Measurements from ENCODE around the gene ZBP1. TPM values are rescaled to one million over a fixed set of nuclear protein-coding genes. Genes with fewer than 3 reads are reported as not detected.

ZBP1 gene
- total RNA-seq, 2 donors from 2014 or later, result 0.14 to 8.9 TPM

DNA sequence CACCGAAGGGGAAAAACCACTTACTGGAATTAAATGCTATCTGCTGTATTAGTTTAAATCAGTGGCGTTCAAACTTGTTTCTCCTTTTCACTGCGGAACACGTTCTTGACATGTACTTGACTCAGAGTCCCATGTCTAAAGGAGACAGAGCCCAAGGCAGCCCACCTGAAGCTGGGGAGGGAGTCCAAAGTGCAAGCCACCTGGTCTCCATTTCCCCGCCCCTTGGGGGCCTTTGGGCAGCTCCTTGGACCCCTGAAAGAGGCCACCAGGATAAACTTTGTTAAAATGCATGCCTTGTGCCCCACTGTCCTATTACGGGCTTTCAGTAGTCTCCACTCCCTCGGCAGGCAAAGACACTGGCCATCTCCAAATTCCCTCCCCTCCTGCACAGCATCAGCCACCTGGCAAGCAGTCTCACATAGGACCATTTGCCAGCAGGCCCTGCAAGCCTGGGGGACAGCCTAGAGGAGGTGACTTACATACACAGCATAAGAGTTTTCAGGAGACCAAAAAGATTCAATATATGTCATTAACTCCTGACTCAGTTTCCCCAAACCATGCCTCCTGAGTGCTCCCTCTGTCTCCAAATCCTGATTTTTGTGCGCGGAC is 52.7 kb downstream of the ZBP1 start:
- intact Hi-C loops (cut with DNase I), result no loop called here
- DNase-seq (ENCODE audit: low spot score), result no peak
- WGBS, result 67% methylated on average over 9 of the region's 9 CpGs

GRCh38 chr20:57566803-57567459 is 53.3 kb downstream of the ZBP1 start:
- intact Hi-C loops (cut with DNase I), result no loop called here
- WGBS, result 63% methylated on average over 10 of the region's 10 CpGs
- Histone ChIP-seq H3K4me1 (replicated peaks) (no peaks in the 10 kb centered on the region), H3K9me3 (no peaks in the 10 kb centered on the region), H3K27me3 (replicated peaks; ENCODE audit: insufficient read depth) (no peaks in the 10 kb centered on the region), H3K36me3 (no peaks in the 10 kb centered on the region), H3K4me3 (no peak overlapping the region), H3K27ac (no peak overlapping the region)
- no peak for TF ChIP-seq POLR2AphosphoS5 (IDR thresholded peaks at IDR 0.05)
- TF ChIP-seq POLR2A (IDR thresholded peaks at IDR 0.05), result no peak
- TF ChIP-seq, protein P1, sequence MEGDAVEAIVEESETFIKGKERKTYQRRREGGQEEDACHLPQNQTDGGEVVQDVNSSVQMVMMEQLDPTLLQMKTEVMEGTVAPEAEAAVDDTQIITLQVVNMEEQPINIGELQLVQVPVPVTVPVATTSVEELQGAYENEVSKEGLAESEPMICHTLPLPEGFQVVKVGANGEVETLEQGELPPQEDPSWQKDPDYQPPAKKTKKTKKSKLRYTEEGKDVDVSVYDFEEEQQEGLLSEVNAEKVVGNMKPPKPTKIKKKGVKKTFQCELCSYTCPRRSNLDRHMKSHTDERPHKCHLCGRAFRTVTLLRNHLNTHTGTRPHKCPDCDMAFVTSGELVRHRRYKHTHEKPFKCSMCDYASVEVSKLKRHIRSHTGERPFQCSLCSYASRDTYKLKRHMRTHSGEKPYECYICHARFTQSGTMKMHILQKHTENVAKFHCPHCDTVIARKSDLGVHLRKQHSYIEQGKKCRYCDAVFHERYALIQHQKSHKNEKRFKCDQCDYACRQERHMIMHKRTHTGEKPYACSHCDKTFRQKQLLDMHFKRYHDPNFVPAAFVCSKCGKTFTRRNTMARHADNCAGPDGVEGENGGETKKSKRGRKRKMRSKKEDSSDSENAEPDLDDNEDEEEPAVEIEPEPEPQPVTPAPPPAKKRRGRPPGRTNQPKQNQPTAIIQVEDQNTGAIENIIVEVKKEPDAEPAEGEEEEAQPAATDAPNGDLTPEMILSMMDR (IDR thresholded peaks at IDR 0.05), result no peak
- DNase-seq (ENCODE audit: low spot score), result no peak

More for the DNA sequence above, 52.7 kb downstream of the ZBP1 start:
- Histone ChIP-seq H3K4me3 (no peak overlapping the region), H3K27ac (no peak overlapping the region), H3K4me1 (replicated peaks) (no peaks in the 10 kb centered on the region), H3K27me3 (replicated peaks; ENCODE audit: insufficient read depth) (no peaks in the 10 kb centered on the region), H3K9me3 (no peaks in the 10 kb centered on the region), H3K36me3 (no peaks in the 10 kb centered on the region)
- no peak for TF ChIP-seq POLR2A (IDR thresholded peaks at IDR 0.05)
- TF ChIP-seq, protein P1 (IDR thresholded peaks at IDR 0.05), result no peak
- no peak for TF ChIP-seq POLR2AphosphoS5 (IDR thresholded peaks at IDR 0.05)

DNA sequence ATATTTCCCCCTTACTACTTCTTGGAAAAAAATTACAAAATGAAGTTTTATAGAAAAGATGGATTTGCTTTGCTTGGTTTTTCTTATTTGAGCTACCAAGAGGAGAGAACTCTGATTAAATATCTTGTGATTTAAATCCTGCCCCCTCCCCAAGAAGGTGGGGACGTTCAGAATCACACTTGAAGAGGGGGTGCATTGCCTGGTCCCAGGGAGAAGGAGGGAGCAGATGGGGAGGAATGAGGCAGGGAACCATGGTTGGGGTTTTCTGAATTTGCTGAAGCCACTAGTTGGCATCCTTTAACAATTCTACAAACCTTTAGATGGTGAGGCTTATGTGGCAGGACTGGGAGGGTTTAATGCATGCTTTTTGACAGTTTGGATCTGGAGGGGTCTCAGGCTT is 53.8 kb downstream of the ZBP1 start:
- H3K27me3 ChIP-seq (replicated peaks; ENCODE audit: insufficient read depth), result no peaks in the 10 kb centered on the region
- no peaks in the 10 kb centered on the region for H3K36me3 ChIP-seq
- no peaks in the 10 kb centered on the region for H3K4me1 ChIP-seq (replicated peaks)
- H3K9me3 ChIP-seq, result no peaks in the 10 kb centered on the region
- H3K27ac ChIP-seq, result no peak overlapping the region
- WGBS, result 25% methylated on average over 1 of the region's 1 CpG
- intact Hi-C loops (cut with DNase I), result no loop called here
- DNase-seq (ENCODE audit: low spot score), result no peak
- TF ChIP-seq, protein P1 (IDR thresholded peaks at IDR 0.05), result no peak
- TF ChIP-seq POLR2A (IDR thresholded peaks at IDR 0.05), result no peak
- TF ChIP-seq POLR2AphosphoS5 (IDR thresholded peaks at IDR 0.05), result no peak
- H3K4me3 ChIP-seq, result no peak overlapping the region

GRCh38 chr20:57564951-57565642 is 55.1 kb downstream of the ZBP1 start:
- Histone ChIP-seq H3K9me3 (no peaks in the 10 kb centered on the region), H3K27me3 (replicated peaks; ENCODE audit: insufficient read depth) (no peaks in the 10 kb centered on the region), H3K36me3 (no peaks in the 10 kb centered on the region), H3K27ac (no peak overlapping the region), H3K4me1 (replicated peaks) (no peaks in the 10 kb centered on the region), H3K4me3 (no peak overlapping the region)
- intact Hi-C loops (cut with DNase I), result no loop called here
- DNase-seq (ENCODE audit: low spot score), result no peak
- TF ChIP-seq POLR2A (IDR thresholded peaks at IDR 0.05) (no peak), POLR2AphosphoS5 (IDR thresholded peaks at IDR 0.05) (no peak)
- TF ChIP-seq, protein P1 (IDR thresholded peaks at IDR 0.05), result no peak
- 87% methylated on average over 11 of the region's 11 CpGs for WGBS
